Mesenchymal stem cell (in vitro differentiated cells and primary cell): ENCODE measurements around the gene PTPRE.

ENCODE experiments used
- DNase-seq: peaks from one replicate; pipeline ENCODE4 v3.0.0-alpha.2; 2013
- H2AFZ ChIP-seq: one replicate; pipeline ENCODE4 v1.6.1; 2013; ENCODE audit warnings: low read depth, mild to moderate bottlenecking, control low read depth, inconsistent platforms, low read length, moderate library complexity
- H2AK5ac ChIP-seq: 2 replicates; pipeline ENCODE4 v1.6.1; 2013; ENCODE audit warnings: low read length, moderate library complexity, mild to moderate bottlenecking, inconsistent platforms; ENCODE audit not compliant: severe bottlenecking
- H2BK120ac ChIP-seq: one replicate; pipeline ENCODE4 v1.6.1; 2013; ENCODE audit warnings: low read depth, mild to moderate bottlenecking, inconsistent platforms, low read length, moderate library complexity
- H2BK12ac ChIP-seq, 2 experiments: one replicate each; pipeline ENCODE4 v1.6.1; 2013; ENCODE audit warnings: inconsistent platforms in 2 of 2, low read length in 2 of 2, mild to moderate bottlenecking in 2 of 2, moderate library complexity in 2 of 2, control low read depth in 1 of 2
- H2BK15ac ChIP-seq: one replicate; pipeline ENCODE4 v1.6.1; 2013; ENCODE audit warnings: mild to moderate bottlenecking, low read depth, inconsistent platforms; ENCODE audit not compliant: poor library complexity, severe bottlenecking
- H2BK5ac ChIP-seq: 2 replicates; pipeline ENCODE4 v1.6.1; 2013; ENCODE audit warnings: low read depth, mild to moderate bottlenecking, low read length, control low read depth, inconsistent platforms; ENCODE audit not compliant: poor library complexity, severe bottlenecking
- H3K14ac ChIP-seq, 2 experiments: one replicate each; pipeline ENCODE4 v1.6.1; 2013; ENCODE audit warnings: inconsistent platforms in 2 of 2, low read length in 2 of 2, control low read depth in 1 of 2, mild to moderate bottlenecking in 1 of 2, moderate library complexity in 1 of 2
- H3K18ac ChIP-seq, 2 experiments: one replicate each; pipeline ENCODE4 v1.6.1; 2013; ENCODE audit warnings: inconsistent platforms in 2 of 2, low read length in 2 of 2, control low read depth in 1 of 2, low read depth in 1 of 2, mild to moderate bottlenecking in 1 of 2
- H3K23ac ChIP-seq, 2 experiments: one replicate each; pipeline ENCODE4 v1.6.1; 2013; ENCODE audit warnings: inconsistent platforms in 2 of 2, low read length in 2 of 2, mild to moderate bottlenecking in 2 of 2, moderate library complexity in 2 of 2, control low read depth in 1 of 2
- H3K27ac ChIP-seq: 2 replicates; pipeline ENCODE4 v1.5.1; 2013; ENCODE audit warnings: mild to moderate bottlenecking, moderate library complexity, low read length, control low read depth, inconsistent platforms; ENCODE audit not compliant: poor library complexity, severe bottlenecking
- H3K27me3 ChIP-seq, 2 experiments: 2 replicates each; pipeline versions ENCODE4 v1.6.1 to v1.7.0; 2013; ENCODE audit warnings: low read length in 2 of 2, mild to moderate bottlenecking in 2 of 2, moderate library complexity in 2 of 2, control low read depth in 1 of 2, inconsistent platforms in 1 of 2; ENCODE audit not compliant: control insufficient read depth in 1 of 2, insufficient read depth in 1 of 2
- H3K36me3 ChIP-seq, 2 experiments: 2 replicates each; pipeline versions ENCODE4 v1.6.1 to v1.7.0; 2013; ENCODE audit warnings: low read length in 2 of 2, control low read depth in 1 of 2, inconsistent platforms in 1 of 2, low read depth in 1 of 2, mild to moderate bottlenecking in 1 of 2; ENCODE audit not compliant: insufficient read depth in 2 of 2, control insufficient read depth in 1 of 2
- H3K4ac ChIP-seq, 2 experiments: one replicate each; pipeline ENCODE4 v1.6.1; 2013; ENCODE audit warnings: inconsistent platforms in 2 of 2, low read length in 2 of 2, mild to moderate bottlenecking in 2 of 2, moderate library complexity in 2 of 2, control low read depth in 1 of 2, low read depth in 1 of 2
- H3K4me1 ChIP-seq: 2 replicates; pipeline ENCODE4 v1.6.1; 2013; ENCODE audit warnings: low read depth, low read length, control low read depth; ENCODE audit not compliant: control insufficient read depth, insufficient read depth
- H3K4me2 ChIP-seq: 2 replicates; pipeline ENCODE4 v1.6.1; 2013; ENCODE audit warnings: low read length, mild to moderate bottlenecking, inconsistent platforms; ENCODE audit not compliant: poor library complexity, severe bottlenecking
- H3K4me3 ChIP-seq, 2 experiments: 2 replicates each; pipeline versions ENCODE4 v1.5.1 to v1.7.0; 2013; ENCODE audit warnings: low read length in 2 of 2, mild to moderate bottlenecking in 2 of 2, control low read depth in 1 of 2, low read depth in 1 of 2; ENCODE audit not compliant: insufficient read depth in 1 of 2
- H3K79me1 ChIP-seq: replicated peaks from 2 replicates; pipeline ENCODE4 v1.6.1; 2013; ENCODE audit warnings: mild to moderate bottlenecking, control low read depth, low read length, inconsistent platforms; ENCODE audit not compliant: poor library complexity, severe bottlenecking
- H3K9ac ChIP-seq: 2 replicates; pipeline ENCODE4 v1.7.0; 2013; ENCODE audit warnings: mild to moderate bottlenecking, low read length, moderate library complexity
- H3K9me3 ChIP-seq: 2 replicates; pipeline ENCODE4 v1.7.0; 2013; ENCODE audit warnings: mild to moderate bottlenecking, low read length; ENCODE audit not compliant: control insufficient read depth
- H4K8ac ChIP-seq: one replicate; pipeline ENCODE4 v1.6.1; 2013; ENCODE audit warnings: inconsistent platforms, mild to moderate bottlenecking, low read length, moderate library complexity
- H4K91ac ChIP-seq: one replicate; pipeline ENCODE4 v1.6.1; 2013; ENCODE audit warnings: mild to moderate bottlenecking, low read length, inconsistent platforms
- WGBS: methylation state at CpG from one replicate; pipeline ENCODE4 v1.1.7; 2013; ENCODE audit warnings: mixed read lengths; 5-methylcytosine and 5-hydroxymethylcytosine counted together

Gene PTPRE

DNA sequence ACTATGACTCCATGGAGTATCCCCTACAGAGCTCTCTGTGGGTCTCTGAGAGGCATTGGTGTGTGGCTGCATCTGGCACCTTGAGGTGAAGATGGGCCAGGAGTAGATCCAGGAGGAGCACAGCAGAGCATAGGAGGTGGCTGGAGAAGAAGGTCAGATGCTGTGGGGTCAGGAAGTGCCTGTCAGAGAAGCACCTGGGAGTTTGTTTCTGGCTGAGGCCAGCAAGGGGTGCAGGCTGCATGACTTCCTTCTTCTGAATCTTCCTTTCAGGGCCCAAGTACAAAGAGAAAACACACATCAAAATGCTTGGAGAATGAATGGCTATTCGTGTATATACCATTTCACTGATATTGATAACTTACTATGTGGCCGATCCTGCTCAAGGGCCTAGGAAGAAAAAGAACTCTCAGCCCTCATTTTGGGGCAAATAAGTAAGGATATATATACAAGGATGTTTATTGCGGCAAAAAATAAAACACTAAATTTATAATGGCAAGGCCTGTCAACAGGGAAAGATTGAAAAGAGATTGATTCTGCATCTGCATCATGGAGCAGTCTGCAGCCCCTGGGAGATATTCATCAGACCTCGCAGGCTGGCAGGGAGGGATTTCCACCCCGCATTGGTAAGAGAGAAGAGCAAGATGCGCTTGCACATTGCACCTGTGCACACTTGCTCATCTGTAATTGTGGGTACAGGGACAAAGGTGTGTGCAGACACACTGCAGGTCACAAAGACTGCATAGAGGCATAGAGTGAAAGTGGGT, 39.2 kb downstream of the PTPRE start:
- Histone ChIP-seq H3K79me1 (no peaks in the 10 kb centered on the region), H3K27ac (no peak overlapping the region), H2BK5ac (no peak overlapping the region), H2BK120ac (no peak overlapping the region), H4K91ac (peak overlapping the region; percentile 25), H3K23ac (no peak overlapping the region), H3K27me3 (no peaks in the 10 kb centered on the region), H3K18ac (peak overlapping the region; percentile 28 to 44), H3K4me3 (no peak overlapping the region), H3K9ac (no peak overlapping the region), H3K4ac (no peak overlapping the region), H3K14ac (no peak overlapping the region), H4K8ac (no peak overlapping the region), H3K4me2 (no peak overlapping the region), H2BK15ac (peak overlapping the region; percentile 38), H3K36me3 (no peaks in the 10 kb centered on the region), H3K4me1 (peaks cover 3% of the 10 kb centered on the region), H2BK12ac (peak overlapping the region in 1 of 2 experiments; percentile 6), H2AFZ (no peak overlapping the region), H3K9me3 (no peaks in the 10 kb centered on the region), H2AK5ac (no peak overlapping the region)
- 97% methylated on average over 4 of the region's 6 CpGs for WGBS
- DNase-seq: no peak

GRCh38 chr10:127947211-127947610, 40.3 kb downstream of the PTPRE start:
- no peak overlapping the region for H2BK120ac ChIP-seq
- H3K9ac ChIP-seq: no peak overlapping the region
- no peak overlapping the region for H3K23ac ChIP-seq
- H4K91ac ChIP-seq: no peak overlapping the region
- no peak overlapping the region for H2BK5ac ChIP-seq
- H3K14ac ChIP-seq: no peak overlapping the region
- H3K4me2 ChIP-seq: no peak overlapping the region
- H3K36me3 ChIP-seq: no peaks in the 10 kb centered on the region
- no peak overlapping the region for H3K4me3 ChIP-seq
- no peak overlapping the region for H2AK5ac ChIP-seq
- H3K4ac ChIP-seq: no peak overlapping the region
- WGBS: no CpG with 5 or more reads among the region's 1 CpG
- DNase-seq: no peak
- no peak overlapping the region for H4K8ac ChIP-seq
- H2BK15ac ChIP-seq: no peak overlapping the region
- H3K27me3 ChIP-seq: no peaks in the 10 kb centered on the region
- H3K9me3 ChIP-seq: no peaks in the 10 kb centered on the region
- H2AFZ ChIP-seq: no peak overlapping the region
- no peak overlapping the region for H2BK12ac ChIP-seq
- no peak overlapping the region for H3K18ac ChIP-seq
- peaks cover 3% of the 10 kb centered on the region for H3K4me1 ChIP-seq
- H3K79me1 ChIP-seq: no peaks in the 10 kb centered on the region
- H3K27ac ChIP-seq: no peak overlapping the region

DNA sequence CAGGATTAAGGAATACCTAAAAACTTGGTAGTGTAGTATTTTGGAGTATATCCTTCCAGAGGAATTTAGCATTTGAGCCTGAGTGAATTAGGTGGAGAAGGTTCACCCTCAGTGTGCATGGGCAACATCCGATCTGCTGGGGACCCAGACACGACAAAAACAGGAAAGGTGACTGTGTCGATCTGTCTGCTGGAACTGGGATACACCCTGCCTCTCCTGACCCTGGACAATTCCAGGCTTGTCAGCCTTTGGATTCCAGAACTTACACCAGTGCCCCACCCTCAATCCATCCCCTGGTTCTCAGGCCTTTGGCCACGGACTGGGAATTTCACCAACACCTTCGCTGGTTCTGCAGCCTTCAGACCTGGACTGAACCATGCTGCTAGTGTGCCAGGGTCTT, 41.9 kb downstream of the PTPRE start:
- WGBS: 96% methylated on average over 5 of the region's 5 CpGs
- H3K4ac ChIP-seq: no peak overlapping the region

GRCh38 chr10:127949831-127950230, 42.9 kb downstream of the PTPRE start:
- Histone ChIP-seq H3K79me1 (no peaks in the 10 kb centered on the region), H4K91ac (no peak overlapping the region), H3K18ac (no peak overlapping the region), H2AFZ (no peak overlapping the region), H3K36me3 (no peaks in the 10 kb centered on the region), H3K27me3 (no peaks in the 10 kb centered on the region), H2BK15ac (no peak overlapping the region), H3K4me1 (peaks cover 3% of the 10 kb centered on the region), H3K4me2 (no peak overlapping the region), H2BK5ac (no peak overlapping the region), H3K14ac (no peak overlapping the region), H3K27ac (no peak overlapping the region), H2AK5ac (no peak overlapping the region), H3K4me3 (no peak overlapping the region), H3K9me3 (no peaks in the 10 kb centered on the region), H3K9ac (no peak overlapping the region), H3K23ac (no peak overlapping the region), H3K4ac (no peak overlapping the region), H4K8ac (no peak overlapping the region), H2BK12ac (no peak overlapping the region), H2BK120ac (no peak overlapping the region)
- no peak for DNase-seq
- 95% methylated on average over 2 of the region's 3 CpGs for whole genome bisulfite sequencing

More for the DNA sequence above, 41.9 kb downstream of the PTPRE start:
- Histone ChIP-seq H4K8ac (no peak overlapping the region), H3K18ac (no peak overlapping the region), H2BK15ac (no peak overlapping the region), H2BK120ac (no peak overlapping the region), H4K91ac (no peak overlapping the region), H3K79me1 (no peaks in the 10 kb centered on the region), H3K4me2 (no peak overlapping the region), H3K36me3 (no peaks in the 10 kb centered on the region), H3K9me3 (no peaks in the 10 kb centered on the region), H2AFZ (no peak overlapping the region), H3K23ac (peak overlapping the region in 1 of 2 experiments; percentile 84), H2AK5ac (no peak overlapping the region), H3K14ac (no peak overlapping the region), H3K4me1 (peaks cover 3% of the 10 kb centered on the region), H3K27me3 (no peaks in the 10 kb centered on the region), H3K4me3 (no peak overlapping the region), H2BK5ac (no peak overlapping the region), H3K27ac (no peak overlapping the region), H2BK12ac (no peak overlapping the region), H3K9ac (no peak overlapping the region)
- DNase-seq: no peak
